Stimulated activated CD8-positive, alpha-beta memory T cell treated with anti-CD3 and anti-CD28 coated beads, Interleukin-12 subunit alpha, Interleukin-12 subunit beta, amount 100 ng/mL, for 4 hours (primary cell): Measurements from ENCODE around the gene TLE4.
"Not testable (repeated sequence)": the region's sequence is repeated elsewhere in the genome, so short reads cannot be mapped to it uniquely, and the experiment has no call there.

ENCODE experiments used
- DNase-seq: peaks from one replicate; pipeline ENCODE4 v3.0.0-alpha.2; 2020; ENCODE audit warnings: low read depth

The TLE4 gene

GRCh38 chr9:79603222-79603920 is 31.6 kb downstream of the TLE4 start:
- no peak for DNase-seq

DNA sequence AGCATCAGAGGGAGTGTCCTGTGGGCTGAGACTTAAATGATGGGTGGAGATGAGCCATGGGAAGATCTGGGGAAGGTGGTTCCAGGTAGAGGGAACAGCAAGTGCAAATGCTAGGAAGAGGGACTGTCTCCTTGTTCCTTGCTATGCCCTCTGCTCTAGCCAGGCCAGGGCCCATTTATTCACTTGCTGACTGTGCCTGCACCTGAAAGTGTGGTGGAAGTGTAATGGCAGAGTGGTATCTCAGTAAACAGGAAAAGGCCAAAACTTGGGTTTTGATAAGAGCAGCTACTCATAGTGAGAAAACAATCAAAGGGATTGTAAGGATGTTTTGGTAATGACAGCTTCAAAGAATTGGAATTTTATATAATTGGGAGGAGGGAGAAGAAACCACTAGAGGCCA is 32.4 kb downstream of the TLE4 start:
- no peak for DNase-seq

DNA sequence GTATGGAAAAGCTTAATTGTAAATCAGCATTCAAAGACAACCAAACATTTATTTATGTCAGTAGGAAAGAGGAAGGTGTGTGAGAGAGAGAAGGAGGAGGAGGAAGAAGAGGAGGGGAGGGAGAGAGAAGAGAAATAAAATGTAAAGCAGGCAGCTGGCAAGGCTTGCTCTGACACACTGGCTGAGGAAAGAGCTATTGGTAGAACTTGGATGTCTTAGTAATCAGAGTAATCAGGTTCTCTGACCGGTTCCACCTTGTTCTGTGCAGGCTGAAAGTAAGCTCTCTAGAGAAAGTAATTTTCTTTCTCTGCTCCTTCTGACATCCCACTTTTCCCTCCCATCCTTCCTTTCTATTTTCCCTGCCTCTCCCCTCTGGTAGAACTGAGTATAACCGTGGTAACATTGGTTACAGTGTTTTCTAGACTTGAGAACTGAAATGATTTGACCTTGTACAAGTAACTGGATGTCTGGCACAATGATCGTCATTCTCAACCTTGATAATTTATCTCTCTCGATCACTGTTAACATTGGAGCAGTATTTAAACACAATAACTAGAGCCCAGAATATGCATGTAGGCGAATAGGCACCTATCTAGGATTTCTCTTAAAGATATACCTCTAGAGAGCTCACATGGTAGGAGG is 33.3 kb downstream of the TLE4 start:
- no peak for DNase-seq

GRCh38 chr9:79606529-79606928 is 34.8 kb downstream of the TLE4 start:
- not testable (repeated sequence) for DNase-seq

GRCh38 chr9:79609468-79610018 is 37.8 kb downstream of the TLE4 start:
- no peak for DNase-seq

DNA sequence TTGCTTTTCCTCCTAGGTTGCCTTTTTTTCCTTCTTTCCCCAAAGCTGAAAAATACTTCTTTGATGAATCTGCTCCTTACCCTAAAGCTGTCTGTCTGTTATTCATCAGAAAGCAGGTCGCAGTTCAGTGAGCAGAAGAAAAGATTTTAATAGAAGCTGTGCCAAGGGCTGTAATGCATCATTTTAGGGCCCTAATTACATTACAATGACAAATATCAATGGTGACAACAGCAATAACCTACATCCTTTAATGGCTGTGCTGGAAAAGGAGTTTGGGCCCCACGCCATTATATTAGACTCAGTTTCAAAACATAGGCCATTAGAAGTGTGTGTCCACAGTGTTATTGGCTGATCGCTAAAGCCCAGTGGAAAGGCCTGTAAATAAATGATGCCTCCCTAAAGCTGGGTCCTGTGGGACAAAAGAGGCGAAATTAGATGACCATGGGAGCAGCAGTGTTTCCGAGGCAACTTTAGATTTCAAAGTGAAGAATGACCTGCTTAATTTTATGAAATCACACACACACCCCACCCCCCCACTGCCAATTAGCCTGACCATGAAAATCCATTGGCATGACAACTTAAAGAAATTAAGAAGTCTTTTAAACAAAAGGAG is 38.4 kb downstream of the TLE4 start:
- no peak for DNase-seq

DNA sequence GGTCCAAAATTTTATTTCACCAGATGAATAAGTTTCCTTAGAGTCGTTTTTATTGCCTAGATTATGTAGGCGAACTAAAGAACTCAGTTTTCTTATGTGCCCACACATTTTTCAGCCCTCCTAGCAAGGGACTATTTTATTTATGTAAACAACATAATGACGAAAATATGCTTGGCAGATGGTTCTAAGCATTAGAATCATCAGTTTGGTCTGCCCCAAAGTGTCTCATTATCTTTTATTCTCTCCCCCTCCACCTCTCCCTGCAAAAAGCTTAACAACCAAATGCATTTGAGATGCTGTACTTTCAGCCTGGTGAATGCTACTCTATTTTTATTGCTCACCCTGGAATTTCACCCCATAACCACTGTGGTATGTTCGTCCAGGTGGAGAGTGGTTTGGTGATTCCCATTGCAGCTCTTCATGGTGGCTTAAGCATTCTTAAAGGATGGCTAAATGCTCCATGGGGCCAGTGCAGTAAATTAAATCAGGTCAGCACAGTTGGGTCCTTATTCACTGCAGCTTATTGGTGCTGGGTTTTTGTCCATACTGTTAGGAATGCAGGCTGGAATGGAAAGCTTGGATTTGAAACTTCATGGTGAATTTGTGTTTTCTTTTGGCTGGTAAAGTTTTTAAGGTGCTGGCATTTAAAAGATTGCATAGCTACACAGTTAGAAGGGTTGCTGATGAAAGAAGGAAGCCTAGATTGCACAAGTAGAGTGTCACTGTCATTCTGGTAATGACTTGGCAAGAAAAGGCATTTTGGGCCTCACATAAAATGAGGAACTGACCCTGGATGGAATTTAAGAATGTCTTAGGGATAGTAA is 39.2 kb downstream of the TLE4 start:
- no peak for DNase-seq

- no peak for DNase-seq
Observed at GRCh38 chr9:79613145-79613544, 41.4 kb downstream of the TLE4 start.

- no peak for DNase-seq
Observed at GRCh38 chr9:79615038-79615437, 43.3 kb downstream of the TLE4 start.

GRCh38 chr9:79616013-79616412 is 44.2 kb downstream of the TLE4 start:
- no peak for DNase-seq

- no peak for DNase-seq
Observed at GRCh38 chr9:79616971-79617370, 45.2 kb downstream of the TLE4 start.

GRCh38 chr9:79617395-79617794 is 45.6 kb downstream of the TLE4 start:
- DNase-seq: no peak

GRCh38 chr9:79619930-79620329 is 48.2 kb downstream of the TLE4 start:
- no peak for DNase-seq

DNA sequence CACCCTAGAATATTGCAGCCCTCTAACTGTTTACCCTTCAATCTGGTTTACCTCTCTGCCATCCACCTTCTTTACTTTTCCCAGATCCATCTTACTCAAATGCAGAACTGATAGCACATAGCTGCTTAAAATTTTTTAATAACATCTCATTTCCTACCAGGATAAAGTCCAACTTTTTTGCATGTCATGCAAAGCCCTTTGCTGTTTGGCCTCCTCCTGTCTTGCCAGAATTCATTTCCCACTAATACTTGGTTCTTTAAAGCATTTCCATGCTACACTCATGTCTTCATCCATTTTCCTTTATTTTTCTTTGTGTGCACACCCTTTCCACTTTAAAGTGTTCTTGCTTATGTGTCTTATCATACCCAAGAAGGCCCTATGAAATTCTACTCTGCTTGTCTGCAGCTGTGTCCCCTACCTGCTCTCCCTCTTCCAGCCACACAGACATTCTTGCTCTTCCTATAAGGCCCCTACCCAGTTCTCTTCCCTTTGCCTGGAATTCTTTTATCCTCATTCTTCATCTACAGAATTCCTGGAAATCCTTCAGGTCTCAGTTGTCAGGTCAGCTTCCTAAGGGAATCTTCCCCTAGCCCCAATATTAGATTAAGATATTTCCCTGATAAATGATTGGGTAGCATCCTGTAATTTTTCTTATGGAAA is 50.3 kb downstream of the TLE4 start:
- DNase-seq: no peak

- DNase-seq: peak; percentile 17
Observed at GRCh38 chr9:79623799-79624721, 52.3 kb downstream of the TLE4 start.

- no peak for DNase-seq
Observed at GRCh38 chr9:79629721-79630120, 58.0 kb downstream of the TLE4 start.

- DNase-seq: no peak
Observed at GRCh38 chr9:79630521-79631403, 59.0 kb downstream of the TLE4 start.

GRCh38 chr9:79632060-79632459 is 60.3 kb downstream of the TLE4 start:
- DNase-seq: no peak

- no peak for DNase-seq
Observed at GRCh38 chr9:79632705-79633104, 60.9 kb downstream of the TLE4 start.

GRCh38 chr9:79633558-79633957 is 61.8 kb downstream of the TLE4 start:
- DNase-seq: no peak
